Upper lobe of left lung (tissue), 6 donors: ENCODE results near the gene MACROD2. TPM values are rescaled to one million over a fixed set of nuclear protein-coding genes. Genes with fewer than 3 reads are reported as not detected.

ENCODE experiments used
- ATAC-seq, 2 donors: fragments of 200-7000 bp; cut with Tn5 transposase; one replicate each; pipeline ENCODE4 v1.9.1; 2022; ENCODE audit warnings: mild to moderate bottlenecking in 2 of 2, moderate library complexity in 2 of 2; ENCODE audit not compliant: low FRiP score in 2 of 2
- DNase-seq, 2 donors: peaks; one replicate each; pipeline ENCODE4 v3.0.0-alpha.2; 2019 to 2020
- H3K27ac ChIP-seq, 4 donors: fragments of 200-600 bp; sonication (generic); one replicate each; pipeline ENCODE4 v1.5.1; 2016 to 2019
- H3K27me3 ChIP-seq, 4 donors: fragments of 200-600 bp; sonication (generic); one replicate each; pipeline ENCODE4 v1.5.1; 2017 to 2019
- H3K36me3 ChIP-seq, 4 donors: fragments of 200-600 bp; sonication (generic); one replicate each; pipeline ENCODE4 v1.5.1; 2016 to 2019
- H3K4me1 ChIP-seq, 4 donors: fragments of 200-600 bp; sonication (generic); one replicate each; pipeline ENCODE4 v1.5.1; 2018 to 2019
- H3K4me3 ChIP-seq, 4 donors: fragments of 200-600 bp; sonication (generic); one replicate each; pipeline ENCODE4 v1.5.1; 2017 to 2019; ENCODE audit warnings: mild to moderate bottlenecking in 2 of 4, moderate library complexity in 1 of 4
- H3K9me3 ChIP-seq, 4 donors: fragments of 200-600 bp; sonication (generic); one replicate each; pipeline ENCODE4 v1.5.1; 2018 to 2019
- EP300 ChIP-seq, 4 donors: sonication (generic); formaldehyde crosslinking; IDR thresholded peaks; one replicate each; pipeline ENCODE4 v1.5.1; 2017; ENCODE audit warnings: antibody characterized with exemption in 4 of 4, control low read depth in 2 of 4
- POLR2A ChIP-seq, 4 donors: fragments of 450-650 bp; IDR thresholded peaks; one replicate each; pipeline ENCODE4 v1.5.1; 2016 to 2017; ENCODE audit warnings: antibody characterized with exemption in 4 of 4, mild to moderate bottlenecking in 2 of 4
- POLR2AphosphoS5 ChIP-seq, 2 donors: sonication (generic); formaldehyde crosslinking; IDR thresholded peaks; one replicate each; pipeline ENCODE4 v1.5.1; 2017; ENCODE audit warnings: antibody characterized with exemption in 2 of 2
- WGBS, 2 donors: methylation state at CpG; one replicate each; pipeline ENCODE4 v1.1.5; 2017 to 2018; 5-methylcytosine and 5-hydroxymethylcytosine counted together
- small RNA-seq, 4 donors: library from RNA; depleted of rRNA; stranded (forward); fragments of <200 nt; gene quantifications; one replicate each; pipeline ENCODE3, GENCODE V24; 2016
- total RNA-seq, 6 donors: library from RNA; depleted of rRNA in 4 of 6; stranded (reverse); fragments of >200 nt in 4 of 6; gene quantifications; one replicate each; pipeline versions ENCODE4 v1.1.0 to v1.2.1, GENCODE V29; 2016 to 2021
- TF ChIP-seq, protein P1 (sequence below), 6 experiments: fragments of 450-650 bp in 4 of 6; fragments of 200-600 bp in 2 of 6; sonication (generic) in 2 of 6; IDR thresholded peaks; one replicate each; pipeline ENCODE4 v1.5.1; 2016 to 2019; ENCODE audit warnings: antibody characterized with exemption in 6 of 6
- donor health status: DM: no; HTN: no; CAD: no; lungs with moderate emphysema.
- donor health status: DM: no; HTN: yes; CAD: no; lungs with severe emphysema.

MACROD2 gene
- total RNA-seq, 6 donors from 2014 or later, result 20.7 to 84.3 (median 36.3) TPM

DNA sequence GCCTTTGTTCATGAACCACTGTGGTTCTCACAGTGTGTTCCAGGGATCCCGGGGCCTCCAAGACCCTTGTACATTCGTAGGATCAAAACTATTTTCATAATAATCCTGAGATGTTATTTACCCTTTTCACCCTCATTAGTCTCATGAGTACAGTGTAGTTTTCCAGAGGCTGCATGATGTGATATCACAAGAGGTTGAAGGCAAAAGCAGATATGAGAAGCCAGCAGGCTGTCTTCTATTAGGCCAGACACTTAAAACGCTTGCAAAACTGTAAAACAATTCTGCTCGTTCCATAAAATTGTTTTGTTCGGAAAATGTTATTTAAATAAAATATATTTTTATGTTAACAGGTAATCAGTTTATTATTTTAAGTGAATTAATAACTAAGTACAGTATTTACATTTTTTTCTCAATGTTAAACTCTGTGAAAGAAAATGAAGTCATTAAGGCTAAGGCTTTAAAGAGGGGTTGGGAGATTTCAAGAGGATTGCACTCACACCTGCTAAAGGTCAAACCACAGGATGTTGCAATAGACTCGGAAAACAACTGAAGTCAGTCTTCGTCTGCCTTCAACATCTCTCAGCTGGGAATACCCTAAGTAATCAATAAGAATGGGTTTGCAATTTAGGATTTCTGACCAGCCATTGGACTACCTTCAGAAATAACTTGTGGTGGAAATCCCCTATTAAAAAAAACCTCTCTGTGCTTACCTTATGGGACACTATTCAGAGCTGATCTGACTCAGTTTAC lies 2103.7 kb downstream of the MACROD2 start:
- Histone ChIP-seq H3K27me3 (no peaks in the 10 kb centered on the region), H3K36me3 (no peaks in the 10 kb centered on the region), H3K27ac (no peak overlapping the region), H3K4me1 (peaks cover 0 to 16% (median 3%) of the 10 kb centered on the region in 4 donors), H3K4me3 (no peak overlapping the region), H3K9me3 (no peaks in the 10 kb centered on the region)
- ATAC-seq (no peak), DNase-seq (no peak)
- TF ChIP-seq POLR2AphosphoS5 (IDR thresholded peaks at IDR 0.05), result no peak
- no peak for TF ChIP-seq EP300 (IDR thresholded peaks at IDR 0.05)
- TF ChIP-seq, protein P1, sequence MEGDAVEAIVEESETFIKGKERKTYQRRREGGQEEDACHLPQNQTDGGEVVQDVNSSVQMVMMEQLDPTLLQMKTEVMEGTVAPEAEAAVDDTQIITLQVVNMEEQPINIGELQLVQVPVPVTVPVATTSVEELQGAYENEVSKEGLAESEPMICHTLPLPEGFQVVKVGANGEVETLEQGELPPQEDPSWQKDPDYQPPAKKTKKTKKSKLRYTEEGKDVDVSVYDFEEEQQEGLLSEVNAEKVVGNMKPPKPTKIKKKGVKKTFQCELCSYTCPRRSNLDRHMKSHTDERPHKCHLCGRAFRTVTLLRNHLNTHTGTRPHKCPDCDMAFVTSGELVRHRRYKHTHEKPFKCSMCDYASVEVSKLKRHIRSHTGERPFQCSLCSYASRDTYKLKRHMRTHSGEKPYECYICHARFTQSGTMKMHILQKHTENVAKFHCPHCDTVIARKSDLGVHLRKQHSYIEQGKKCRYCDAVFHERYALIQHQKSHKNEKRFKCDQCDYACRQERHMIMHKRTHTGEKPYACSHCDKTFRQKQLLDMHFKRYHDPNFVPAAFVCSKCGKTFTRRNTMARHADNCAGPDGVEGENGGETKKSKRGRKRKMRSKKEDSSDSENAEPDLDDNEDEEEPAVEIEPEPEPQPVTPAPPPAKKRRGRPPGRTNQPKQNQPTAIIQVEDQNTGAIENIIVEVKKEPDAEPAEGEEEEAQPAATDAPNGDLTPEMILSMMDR (IDR thresholded peaks at IDR 0.05), result no peak
- no peak for TF ChIP-seq POLR2A (IDR thresholded peaks at IDR 0.05)
- 49 to 52% methylated on average over 7 of the region's 7 CpGs for WGBS, 2 donors

DNA sequence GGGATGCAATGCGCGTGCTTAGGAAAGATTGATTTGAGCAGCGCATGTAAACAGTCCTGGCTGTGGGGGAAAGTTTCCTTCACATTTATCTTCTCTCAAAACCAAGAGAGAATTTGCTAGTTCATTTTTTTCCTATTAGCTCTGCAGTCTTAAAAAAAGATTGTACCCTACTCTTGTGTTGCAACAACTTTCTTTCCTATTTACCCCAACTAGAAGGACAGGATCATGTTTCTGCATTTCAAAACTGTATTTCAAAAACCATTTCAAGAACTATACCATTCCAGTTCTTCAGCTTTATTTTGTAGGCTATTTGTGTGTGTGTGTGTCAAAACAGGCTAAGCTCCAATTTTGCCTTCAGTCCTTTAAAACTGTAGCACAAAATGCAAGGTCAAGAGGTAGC lies 2104.8 kb downstream of the MACROD2 start:
- H3K36me3 ChIP-seq, result no peaks in the 10 kb centered on the region
- H3K9me3 ChIP-seq, result no peaks in the 10 kb centered on the region
- 87 to 95% methylated on average over 3 of the region's 3 CpGs for WGBS, 2 donors
- no peak overlapping the region for H3K27ac ChIP-seq
- no peak for ATAC-seq
- DNase-seq, result no peak
- H3K27me3 ChIP-seq, result no peaks in the 10 kb centered on the region
- H3K4me3 ChIP-seq, result no peak overlapping the region
- TF ChIP-seq POLR2A (IDR thresholded peaks at IDR 0.05), result no peak
- TF ChIP-seq, protein P1 (IDR thresholded peaks at IDR 0.05), result no peak
- no peak for TF ChIP-seq EP300 (IDR thresholded peaks at IDR 0.05)
- no peak for TF ChIP-seq POLR2AphosphoS5 (IDR thresholded peaks at IDR 0.05)
- H3K4me1 ChIP-seq, result peaks cover 0 to 16% (median 3%) of the 10 kb centered on the region in 4 donors

DNA sequence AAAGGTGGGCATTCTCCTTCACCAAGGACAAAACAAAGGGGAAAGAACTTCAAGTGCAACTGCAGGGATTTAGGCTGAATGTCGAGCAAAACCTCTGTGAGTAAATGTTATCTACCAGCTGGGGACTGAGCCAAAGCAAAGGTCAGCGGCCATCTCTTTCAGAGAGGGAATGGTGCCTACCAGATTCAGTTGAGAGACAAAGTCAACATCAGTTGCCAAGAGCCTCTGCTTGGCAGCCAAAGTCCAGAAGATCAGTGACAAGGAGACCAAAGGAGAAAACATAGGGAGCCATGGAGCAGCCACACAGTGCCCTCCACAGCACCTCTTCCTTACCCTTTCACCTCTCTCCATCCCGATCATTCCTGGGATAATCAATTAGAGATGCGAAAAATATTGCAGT lies 2105.5 kb downstream of the MACROD2 start:
- TF ChIP-seq POLR2AphosphoS5 (IDR thresholded peaks at IDR 0.05) (no peak), EP300 (IDR thresholded peaks at IDR 0.05) (no peak), POLR2A (IDR thresholded peaks at IDR 0.05) (no peak)
- TF ChIP-seq, protein P1 (IDR thresholded peaks at IDR 0.05), result no peak
- no peaks in the 10 kb centered on the region for H3K9me3 ChIP-seq
- no peak for ATAC-seq
- no peak overlapping the region for H3K27ac ChIP-seq
- H3K4me3 ChIP-seq, result no peak overlapping the region
- 91% methylated on average over 4 of the region's 4 CpGs for WGBS, 2 donors
- peaks cover 0 to 16% (median 3%) of the 10 kb centered on the region in 4 donors for H3K4me1 ChIP-seq
- no peaks in the 10 kb centered on the region for H3K36me3 ChIP-seq
- no peak for DNase-seq
- no peaks in the 10 kb centered on the region for H3K27me3 ChIP-seq

Small RNA genes lying within 50 kb of the gene (small RNA-seq; reads per million reads assigned to genes)
- 0 reads per million in 4 donors for gene RN7SL864P
- 0 reads per million in 4 donors for gene RNA5SP475
- 0 reads per million in 4 donors for gene RNU6-1159P
- gene RNU6-115P, result 0 reads per million in 4 donors
- gene RNU6-228P, result 0 reads per million in 4 donors
- gene RNU6-278P, result 0 reads per million in 4 donors
- gene RPS3P1, result 0 reads per million in 4 donors

Other genes with a start within 250 kb of the MACROD2 start
- 10 to 100 TPM in 5 of 6 donors, 1 to 10 TPM in 1; 9.8 to 17.8 (median 12.7) TPM for gene ESF1, start 210.6 kb upstream of the MACROD2 start, total RNA-seq
- 10 to 100 TPM; 12.0 to 53.4 (median 17.7) TPM for gene NDUFAF5, start 210.5 kb upstream of the MACROD2 start, total RNA-seq
- gene SEL1L2, start 4.9 kb upstream of the MACROD2 start, total RNA-seq, result under 1 TPM in 1 of 6 donors, not detected in 5; 0.47 TPM